HepG2 (cell line): ENCODE data around the gene ATP13A3. TPM values are rescaled to one million over a fixed set of nuclear protein-coding genes. Genes with fewer than 3 reads are reported as not detected.

Experiments
- FOXK1 ChIP-seq: sonication (generic); formaldehyde crosslinking; IDR thresholded peaks from 2 replicates; pipeline ENCODE4 v1.4.0; 2020; ENCODE audit warnings: low read depth, missing genetic modification reagents, borderline replicate concordance
- IKZF4 ChIP-seq: sonication (generic); formaldehyde crosslinking; IDR thresholded peaks from 2 replicates; pipeline ENCODE4 v1.5.1; 2020; ENCODE audit warnings: borderline replicate concordance, mild to moderate bottlenecking, low read depth, missing genetic modification reagents; ENCODE audit errors: not compliant biosample characterization
- ZNF121 ChIP-seq: sonication (generic); formaldehyde crosslinking; IDR thresholded peaks from 2 replicates; pipeline ENCODE4 v1.5.0; 2020; ENCODE audit warnings: mild to moderate bottlenecking, missing genetic modification reagents
- ZNF335 ChIP-seq: sonication (generic); formaldehyde crosslinking; IDR thresholded peaks from 2 replicates; pipeline ENCODE4 v1.4.0; 2020; ENCODE audit warnings: missing genetic modification reagents
- ZNF350 ChIP-seq: sonication (generic); formaldehyde crosslinking; IDR thresholded peaks from 2 replicates; pipeline ENCODE4 v1.4.0; 2020; ENCODE audit warnings: mild to moderate bottlenecking, low read depth, missing genetic modification reagents, borderline replicate concordance
- ZNF430 ChIP-seq: sonication (generic); formaldehyde crosslinking; IDR thresholded peaks from 2 replicates; pipeline ENCODE4 v1.9.0; 2021; ENCODE audit warnings: mild to moderate bottlenecking, missing genetic modification reagents
- ZNF441 ChIP-seq: sonication (generic); formaldehyde crosslinking; IDR thresholded peaks from 2 replicates; pipeline ENCODE4 v1.7.0; 2021; ENCODE audit warnings: missing genetic modification reagents, borderline replicate concordance
- ZNF746 ChIP-seq: sonication (generic); formaldehyde crosslinking; IDR thresholded peaks from 2 replicates; pipeline ENCODE4 v1.8.0; 2022; ENCODE audit warnings: mild to moderate bottlenecking, missing genetic modification reagents
- ZSCAN25 ChIP-seq: sonication (generic); formaldehyde crosslinking; IDR thresholded peaks from 2 replicates; pipeline ENCODE4 v1.8.0; 2022; ENCODE audit warnings: mild to moderate bottlenecking, missing genetic modification reagents
- polyA plus RNA-seq, 8 experiments: library from polyadenylated mRNA; depleted of rRNA in 3 of 8; stranded (reverse) in 7 of 8; unstranded in 1 of 8; fragments of >200 nt; fragmentation: Illumina TruSeq in 4 of 8; extraction: Trizol in 4 of 8; gene quantifications; 2 replicates each; pipeline versions ENCODE4 v1.2.1 to v1.2.3, GENCODE V29; 2011 to 2016; ENCODE audit warnings: low read depth in 4 of 8, missing spikeins in 1 of 8, mixed read lengths in 1 of 8; ENCODE audit not compliant: insufficient read depth in 1 of 8
- total RNA-seq, 5 experiments: library from RNA; depleted of rRNA; stranded (reverse); fragments of >200 nt; fragmentation: Illumina TruSeq; extraction: Trizol; gene quantifications; 2 replicates each; pipeline ENCODE4 v1.2.3, GENCODE V29; 2016; ENCODE audit warnings: low read depth in 1 of 5
- TF ChIP-seq, protein P1 (sequence below): conservative IDR thresholded peaks from 2 replicates; pipeline ENCODE4 v1.6.1; 2018; ENCODE audit warnings: missing genetic modification reagents
- TF ChIP-seq, protein P2 (sequence below): sonication (generic); formaldehyde crosslinking; IDR thresholded peaks from 2 replicates; pipeline ENCODE4 v1.4.0; 2020; ENCODE audit warnings: mild to moderate bottlenecking, missing genetic modification reagents
- TF ChIP-seq, protein P3 (sequence below): IDR thresholded peaks from 2 replicates; pipeline ENCODE4 v1.6.1; 2016
- TF ChIP-seq, protein P4 (sequence below): IDR thresholded peaks from 2 replicates; pipeline ENCODE4 v1.6.1; 2018; ENCODE audit warnings: missing genetic modification reagents, mild to moderate bottlenecking, missing compliant biosample characterization
- TF ChIP-seq, protein P5 (sequence below): sonication (generic); formaldehyde crosslinking; IDR thresholded peaks from 2 replicates; pipeline ENCODE4 v1.5.1; 2020; ENCODE audit warnings: missing genetic modification reagents, mild to moderate bottlenecking, borderline replicate concordance
- TF ChIP-seq, protein P6 (sequence below): sonication (generic); formaldehyde crosslinking; IDR thresholded peaks from 2 replicates; pipeline ENCODE4 v1.5.0; 2020; ENCODE audit warnings: mild to moderate bottlenecking, missing genetic modification reagents
- TF ChIP-seq, protein P7 (sequence below): sonication (generic); formaldehyde crosslinking; IDR thresholded peaks from 2 replicates; pipeline ENCODE4 v1.8.0; 2022; ENCODE audit warnings: low read depth, missing genetic modification reagents

ATP13A3 gene
- total and polyA plus RNA-seq, 2 of the 13 experiments (the other 11 are each of a cell fraction or from before 2014, with no cell fraction given): 44.9 to 80.8 TPM

DNA sequence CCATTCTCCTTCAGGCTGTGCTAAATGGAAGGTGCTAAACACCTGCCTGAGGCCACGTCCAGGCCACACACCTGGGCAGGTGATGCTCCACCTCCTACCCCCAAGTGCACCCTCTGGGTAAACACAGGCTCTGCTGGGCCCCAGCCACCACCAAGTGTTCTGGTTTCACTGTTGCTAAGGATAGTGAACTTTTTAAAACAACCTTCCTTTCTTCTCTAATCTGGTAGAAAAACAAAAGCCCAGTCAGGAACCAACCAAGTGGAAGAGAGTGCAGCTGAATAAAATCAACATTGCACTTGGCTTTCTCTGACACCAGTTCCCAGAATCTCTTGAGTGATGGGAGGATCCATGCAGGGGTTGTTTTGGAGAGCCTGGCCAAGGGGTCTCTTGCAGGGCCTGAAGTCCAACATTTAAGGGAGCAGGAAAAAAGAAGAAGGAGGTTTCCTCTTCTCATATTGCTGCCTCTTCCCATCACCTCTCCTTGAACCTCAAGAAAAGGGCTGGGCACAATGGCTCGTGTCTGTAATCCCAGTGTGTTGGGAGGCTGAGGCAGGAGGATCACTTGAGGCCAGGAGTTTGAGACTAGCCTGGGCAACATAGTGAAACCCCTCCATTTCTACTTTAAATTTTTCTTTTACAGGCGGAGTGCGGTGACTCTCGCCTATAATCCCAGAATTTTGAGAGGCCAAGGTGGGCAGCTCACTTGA, 26.2 kb upstream of the ATP13A3 start (continued):
- TF ChIP-seq ZNF430 (CRISPR knock-in tag): no peak
- TF ChIP-seq, protein P1, sequence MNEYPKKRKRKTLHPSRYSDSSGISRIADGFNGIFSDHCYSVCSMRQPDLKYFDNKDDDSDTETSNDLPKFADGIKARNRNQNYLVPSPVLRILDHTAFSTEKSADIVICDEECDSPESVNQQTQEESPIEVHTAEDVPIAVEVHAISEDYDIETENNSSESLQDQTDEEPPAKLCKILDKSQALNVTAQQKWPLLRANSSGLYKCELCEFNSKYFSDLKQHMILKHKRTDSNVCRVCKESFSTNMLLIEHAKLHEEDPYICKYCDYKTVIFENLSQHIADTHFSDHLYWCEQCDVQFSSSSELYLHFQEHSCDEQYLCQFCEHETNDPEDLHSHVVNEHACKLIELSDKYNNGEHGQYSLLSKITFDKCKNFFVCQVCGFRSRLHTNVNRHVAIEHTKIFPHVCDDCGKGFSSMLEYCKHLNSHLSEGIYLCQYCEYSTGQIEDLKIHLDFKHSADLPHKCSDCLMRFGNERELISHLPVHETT (CRISPR knock-in tag): no peak
- no peak for TF ChIP-seq ZSCAN25 (CRISPR knock-in tag)
- 0 out of 2 replicates have a peak, but pooled peaks have one; percentile 40 for TF ChIP-seq ZNF350 (CRISPR knock-in tag)
- TF ChIP-seq ZNF335 (CRISPR knock-in tag): no peak
- TF ChIP-seq, protein P2, sequence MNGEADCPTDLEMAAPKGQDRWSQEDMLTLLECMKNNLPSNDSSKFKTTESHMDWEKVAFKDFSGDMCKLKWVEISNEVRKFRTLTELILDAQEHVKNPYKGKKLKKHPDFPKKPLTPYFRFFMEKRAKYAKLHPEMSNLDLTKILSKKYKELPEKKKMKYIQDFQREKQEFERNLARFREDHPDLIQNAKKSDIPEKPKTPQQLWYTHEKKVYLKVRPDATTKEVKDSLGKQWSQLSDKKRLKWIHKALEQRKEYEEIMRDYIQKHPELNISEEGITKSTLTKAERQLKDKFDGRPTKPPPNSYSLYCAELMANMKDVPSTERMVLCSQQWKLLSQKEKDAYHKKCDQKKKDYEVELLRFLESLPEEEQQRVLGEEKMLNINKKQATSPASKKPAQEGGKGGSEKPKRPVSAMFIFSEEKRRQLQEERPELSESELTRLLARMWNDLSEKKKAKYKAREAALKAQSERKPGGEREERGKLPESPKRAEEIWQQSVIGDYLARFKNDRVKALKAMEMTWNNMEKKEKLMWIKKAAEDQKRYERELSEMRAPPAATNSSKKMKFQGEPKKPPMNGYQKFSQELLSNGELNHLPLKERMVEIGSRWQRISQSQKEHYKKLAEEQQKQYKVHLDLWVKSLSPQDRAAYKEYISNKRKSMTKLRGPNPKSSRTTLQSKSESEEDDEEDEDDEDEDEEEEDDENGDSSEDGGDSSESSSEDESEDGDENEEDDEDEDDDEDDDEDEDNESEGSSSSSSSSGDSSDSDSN (CRISPR knock-in tag): peak; percentile 32; the same call in 1 of the 2 replicates
- TF ChIP-seq FOXK1 (CRISPR knock-in tag): no peak
- TF ChIP-seq, protein P3, sequence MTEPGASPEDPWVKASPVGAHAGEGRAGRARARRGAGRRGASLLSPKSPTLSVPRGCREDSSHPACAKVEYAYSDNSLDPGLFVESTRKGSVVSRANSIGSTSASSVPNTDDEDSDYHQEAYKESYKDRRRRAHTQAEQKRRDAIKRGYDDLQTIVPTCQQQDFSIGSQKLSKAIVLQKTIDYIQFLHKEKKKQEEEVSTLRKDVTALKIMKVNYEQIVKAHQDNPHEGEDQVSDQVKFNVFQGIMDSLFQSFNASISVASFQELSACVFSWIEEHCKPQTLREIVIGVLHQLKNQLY (CRISPR knock-in tag): peak; percentile 40; the same call in 1 of the 2 replicates
- TF ChIP-seq, protein P4, sequence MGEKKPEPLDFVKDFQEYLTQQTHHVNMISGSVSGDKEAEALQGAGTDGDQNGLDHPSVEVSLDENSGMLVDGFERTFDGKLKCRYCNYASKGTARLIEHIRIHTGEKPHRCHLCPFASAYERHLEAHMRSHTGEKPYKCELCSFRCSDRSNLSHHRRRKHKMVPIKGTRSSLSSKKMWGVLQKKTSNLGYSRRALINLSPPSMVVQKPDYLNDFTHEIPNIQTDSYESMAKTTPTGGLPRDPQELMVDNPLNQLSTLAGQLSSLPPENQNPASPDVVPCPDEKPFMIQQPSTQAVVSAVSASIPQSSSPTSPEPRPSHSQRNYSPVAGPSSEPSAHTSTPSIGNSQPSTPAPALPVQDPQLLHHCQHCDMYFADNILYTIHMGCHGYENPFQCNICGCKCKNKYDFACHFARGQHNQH (CRISPR knock-in tag): peak; percentile 41; the same call in 1 of the 2 replicates
- TF ChIP-seq, protein P5, sequence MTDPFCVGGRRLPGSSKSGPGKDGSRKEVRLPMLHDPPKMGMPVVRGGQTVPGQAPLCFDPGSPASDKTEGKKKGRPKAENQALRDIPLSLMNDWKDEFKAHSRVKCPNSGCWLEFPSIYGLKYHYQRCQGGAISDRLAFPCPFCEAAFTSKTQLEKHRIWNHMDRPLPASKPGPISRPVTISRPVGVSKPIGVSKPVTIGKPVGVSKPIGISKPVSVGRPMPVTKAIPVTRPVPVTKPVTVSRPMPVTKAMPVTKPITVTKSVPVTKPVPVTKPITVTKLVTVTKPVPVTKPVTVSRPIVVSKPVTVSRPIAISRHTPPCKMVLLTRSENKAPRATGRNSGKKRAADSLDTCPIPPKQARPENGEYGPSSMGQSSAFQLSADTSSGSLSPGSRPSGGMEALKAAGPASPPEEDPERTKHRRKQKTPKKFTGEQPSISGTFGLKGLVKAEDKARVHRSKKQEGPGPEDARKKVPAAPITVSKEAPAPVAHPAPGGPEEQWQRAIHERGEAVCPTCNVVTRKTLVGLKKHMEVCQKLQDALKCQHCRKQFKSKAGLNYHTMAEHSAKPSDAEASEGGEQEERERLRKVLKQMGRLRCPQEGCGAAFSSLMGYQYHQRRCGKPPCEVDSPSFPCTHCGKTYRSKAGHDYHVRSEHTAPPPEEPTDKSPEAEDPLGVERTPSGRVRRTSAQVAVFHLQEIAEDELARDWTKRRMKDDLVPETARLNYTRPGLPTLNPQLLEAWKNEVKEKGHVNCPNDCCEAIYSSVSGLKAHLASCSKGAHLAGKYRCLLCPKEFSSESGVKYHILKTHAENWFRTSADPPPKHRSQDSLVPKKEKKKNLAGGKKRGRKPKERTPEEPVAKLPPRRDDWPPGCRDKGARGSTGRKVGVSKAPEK: 0 out of 2 replicates have a peak, but pooled peaks have one; percentile 41
- no peak for TF ChIP-seq ZNF746 (CRISPR knock-in tag)
- no peak for TF ChIP-seq ZNF121 (CRISPR knock-in tag)
- TF ChIP-seq, protein P6, sequence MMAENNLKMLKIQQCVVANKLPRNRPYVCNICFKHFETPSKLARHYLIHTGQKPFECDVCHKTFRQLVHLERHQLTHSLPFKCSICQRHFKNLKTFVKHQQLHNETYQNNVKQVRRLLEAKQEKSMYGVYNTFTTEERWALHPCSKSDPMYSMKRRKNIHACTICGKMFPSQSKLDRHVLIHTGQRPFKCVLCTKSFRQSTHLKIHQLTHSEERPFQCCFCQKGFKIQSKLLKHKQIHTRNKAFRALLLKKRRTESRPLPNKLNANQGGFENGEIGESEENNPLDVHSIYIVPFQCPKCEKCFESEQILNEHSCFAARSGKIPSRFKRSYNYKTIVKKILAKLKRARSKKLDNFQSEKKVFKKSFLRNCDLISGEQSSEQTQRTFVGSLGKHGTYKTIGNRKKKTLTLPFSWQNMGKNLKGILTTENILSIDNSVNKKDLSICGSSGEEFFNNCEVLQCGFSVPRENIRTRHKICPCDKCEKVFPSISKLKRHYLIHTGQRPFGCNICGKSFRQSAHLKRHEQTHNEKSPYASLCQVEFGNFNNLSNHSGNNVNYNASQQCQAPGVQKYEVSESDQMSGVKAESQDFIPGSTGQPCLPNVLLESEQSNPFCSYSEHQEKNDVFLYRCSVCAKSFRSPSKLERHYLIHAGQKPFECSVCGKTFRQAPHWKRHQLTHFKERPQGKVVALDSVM: peak; percentile 93
- TF ChIP-seq, protein P7, sequence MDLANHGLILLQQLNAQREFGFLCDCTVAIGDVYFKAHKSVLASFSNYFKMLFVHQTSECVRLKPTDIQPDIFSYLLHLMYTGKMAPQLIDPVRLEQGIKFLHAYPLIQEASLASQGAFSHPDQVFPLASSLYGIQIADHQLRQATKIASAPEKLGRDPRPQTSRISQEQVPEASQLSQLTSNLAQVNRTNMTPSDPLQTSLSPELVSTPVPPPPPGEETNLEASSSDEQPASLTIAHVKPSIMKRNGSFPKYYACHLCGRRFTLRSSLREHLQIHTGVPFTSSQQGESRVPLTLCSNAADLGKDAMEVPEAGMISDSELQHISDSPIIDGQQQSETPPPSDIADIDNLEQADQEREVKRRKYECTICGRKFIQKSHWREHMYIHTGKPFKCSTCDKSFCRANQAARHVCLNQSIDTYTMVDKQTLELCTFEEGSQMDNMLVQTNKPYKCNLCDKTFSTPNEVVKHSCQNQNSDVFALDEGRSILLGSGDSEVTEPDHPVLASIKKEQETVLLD: no peak
- TF ChIP-seq ZNF441: no peak
- TF ChIP-seq IKZF4 (CRISPR knock-in tag): no peak
